ENCODE data around the gene EYA3. TPM values are rescaled to one million over a fixed set of nuclear protein-coding genes. Genes with fewer than 3 reads are reported as not detected.

EYA3 gene
- total and polyA plus RNA-seq, 7 donors: 3.6 to 15.3 (median 13.1) TPM

- DNase-seq: no peak
- intact Hi-C loops (cut with DNase I): no loop called here
- peak overlapping the region; percentile 69 for H3K27ac ChIP-seq
- H3K9me3 ChIP-seq: no peaks in the 10 kb centered on the region
- H3K36me3 ChIP-seq (ENCODE audit: insufficient read depth in 1 of 2, low read depth in 1 of 2): no peaks in the 10 kb centered on the region
- H3K4me3 ChIP-seq: no peak overlapping the region
- WGBS, 3 donors: 29 to 39% (median 32%) methylated on average over 4 of the region's 4 CpGs
- no peaks in the 10 kb centered on the region for H3K4me1 ChIP-seq
- TF ChIP-seq, protein P1, sequence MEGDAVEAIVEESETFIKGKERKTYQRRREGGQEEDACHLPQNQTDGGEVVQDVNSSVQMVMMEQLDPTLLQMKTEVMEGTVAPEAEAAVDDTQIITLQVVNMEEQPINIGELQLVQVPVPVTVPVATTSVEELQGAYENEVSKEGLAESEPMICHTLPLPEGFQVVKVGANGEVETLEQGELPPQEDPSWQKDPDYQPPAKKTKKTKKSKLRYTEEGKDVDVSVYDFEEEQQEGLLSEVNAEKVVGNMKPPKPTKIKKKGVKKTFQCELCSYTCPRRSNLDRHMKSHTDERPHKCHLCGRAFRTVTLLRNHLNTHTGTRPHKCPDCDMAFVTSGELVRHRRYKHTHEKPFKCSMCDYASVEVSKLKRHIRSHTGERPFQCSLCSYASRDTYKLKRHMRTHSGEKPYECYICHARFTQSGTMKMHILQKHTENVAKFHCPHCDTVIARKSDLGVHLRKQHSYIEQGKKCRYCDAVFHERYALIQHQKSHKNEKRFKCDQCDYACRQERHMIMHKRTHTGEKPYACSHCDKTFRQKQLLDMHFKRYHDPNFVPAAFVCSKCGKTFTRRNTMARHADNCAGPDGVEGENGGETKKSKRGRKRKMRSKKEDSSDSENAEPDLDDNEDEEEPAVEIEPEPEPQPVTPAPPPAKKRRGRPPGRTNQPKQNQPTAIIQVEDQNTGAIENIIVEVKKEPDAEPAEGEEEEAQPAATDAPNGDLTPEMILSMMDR (IDR thresholded peaks at IDR 0.05): no peak
- H3K27me3 ChIP-seq (ENCODE audit: insufficient read depth in 3 of 3, low read length in 2 of 3): no peaks in the 10 kb centered on the region
- peak; percentile 92 to 96 (median 94) for ATAC-seq
Observed at GRCh38 chr1:28123461-28123961, 35.1 kb upstream of the EYA3 start.

DNA sequence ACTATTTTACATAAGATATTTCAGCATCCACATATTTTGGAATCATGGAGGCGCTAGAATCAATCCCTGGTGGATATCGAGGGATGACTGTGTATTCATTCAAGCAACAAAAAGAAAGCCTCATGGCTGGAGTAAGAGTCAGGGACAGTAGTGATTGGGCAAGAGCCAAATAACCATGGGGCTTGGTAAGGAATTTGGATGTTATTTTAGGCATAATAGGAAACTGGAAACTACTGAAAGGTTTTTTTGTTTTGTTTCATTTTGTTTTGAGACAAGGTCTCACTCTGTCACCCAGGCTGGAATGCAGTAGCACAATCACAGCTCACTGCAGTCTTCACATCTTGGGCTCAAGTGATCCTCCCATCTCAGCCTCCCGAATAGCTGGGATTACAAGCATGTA, 33.8 kb upstream of the EYA3 start:
- Histone ChIP-seq H3K27ac (no peak overlapping the region), H3K4me1 (no peaks in the 10 kb centered on the region), H3K36me3 (ENCODE audit: insufficient read depth in 1 of 2, low read depth in 1 of 2) (no peaks in the 10 kb centered on the region), H3K4me3 (no peak overlapping the region), H3K27me3 (ENCODE audit: insufficient read depth in 3 of 3, low read length in 2 of 3) (no peaks in the 10 kb centered on the region), H3K9me3 (no peaks in the 10 kb centered on the region)
- TF ChIP-seq, protein P1 (IDR thresholded peaks at IDR 0.05): no peak
- DNase-seq (no peak), ATAC-seq (no peak)
- 78 to 85% (median 80%) methylated on average over 3 of the region's 3 CpGs for WGBS, 3 donors
- intact Hi-C loops (cut with DNase I): no loop called here

DNA sequence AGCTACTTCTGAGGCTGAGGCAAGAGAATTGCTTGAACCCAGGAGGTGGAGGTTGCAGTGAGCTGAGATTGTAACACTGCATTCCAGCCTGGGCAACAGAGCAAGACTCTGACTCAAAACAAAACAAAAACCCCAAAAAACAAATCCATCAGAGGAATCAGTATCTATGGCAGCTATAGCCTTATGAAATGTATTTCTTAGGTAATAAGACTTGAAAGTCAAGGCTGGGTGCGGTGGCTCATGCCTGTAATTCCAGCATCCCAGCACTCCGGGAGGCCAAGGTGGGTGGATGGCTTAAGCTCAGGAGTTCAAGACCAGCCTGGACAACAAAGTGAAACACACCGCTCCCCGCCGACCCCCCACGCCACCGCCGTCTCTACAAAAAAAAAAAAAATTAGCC, 31.1 kb upstream of the EYA3 start:
- Histone ChIP-seq H3K27ac (no peak overlapping the region), H3K4me3 (no peak overlapping the region), H3K36me3 (ENCODE audit: insufficient read depth in 1 of 2, low read depth in 1 of 2) (no peaks in the 10 kb centered on the region), H3K9me3 (no peaks in the 10 kb centered on the region), H3K4me1 (no peaks in the 10 kb centered on the region), H3K27me3 (ENCODE audit: insufficient read depth in 3 of 3, low read length in 2 of 3) (no peaks in the 10 kb centered on the region)
- ATAC-seq (no peak), DNase-seq (no peak)
- TF ChIP-seq, protein P1 (IDR thresholded peaks at IDR 0.05): no peak
- 91 to 92% (median 92%) methylated on average over 8 of the region's 8 CpGs for WGBS, 3 donors
- intact Hi-C loops (cut with DNase I): no loop called here

DNA sequence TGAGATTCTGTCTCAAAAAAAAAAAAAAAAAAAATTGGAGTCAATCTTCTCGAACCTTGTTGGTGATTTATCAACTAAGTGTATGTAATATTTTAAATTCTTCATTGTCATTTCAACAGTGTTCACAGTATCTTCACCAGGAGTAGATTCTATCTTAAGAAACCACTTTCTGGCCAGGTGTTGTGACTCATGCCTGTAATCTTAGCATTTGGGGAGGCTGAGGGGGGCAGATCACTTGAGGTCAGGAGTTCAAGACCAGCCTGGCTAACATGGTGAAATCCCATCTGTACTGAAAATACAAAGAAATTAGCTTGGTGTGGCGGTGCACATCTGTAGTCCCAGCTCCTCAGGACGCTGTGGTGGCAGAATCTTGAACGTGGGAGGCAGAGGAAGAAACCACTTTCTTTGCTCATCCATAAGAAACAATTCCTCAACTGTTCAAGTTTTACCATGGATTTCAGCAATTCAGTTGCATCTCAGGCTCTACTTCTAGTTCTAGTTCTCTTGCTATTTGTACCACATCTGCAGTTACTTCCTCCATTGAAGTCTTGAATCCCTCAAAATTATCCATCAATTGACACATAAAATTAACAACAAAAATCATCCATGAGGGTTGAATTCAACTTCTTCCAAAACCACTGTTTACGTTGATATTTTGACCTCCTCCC, 30.4 kb upstream of the EYA3 start:
- TF ChIP-seq, protein P1 (IDR thresholded peaks at IDR 0.05): no peak
- Histone ChIP-seq H3K36me3 (ENCODE audit: insufficient read depth in 1 of 2, low read depth in 1 of 2) (no peaks in the 10 kb centered on the region), H3K27ac (no peak overlapping the region), H3K4me3 (no peak overlapping the region), H3K9me3 (no peaks in the 10 kb centered on the region), H3K4me1 (no peaks in the 10 kb centered on the region), H3K27me3 (ENCODE audit: insufficient read depth in 3 of 3, low read length in 2 of 3) (no peaks in the 10 kb centered on the region)
- 77 to 83% (median 79%) methylated on average over 5 of the region's 5 CpGs for WGBS, 3 donors
- no peak for DNase-seq
- intact Hi-C loops (cut with DNase I): no loop called here
- no peak for ATAC-seq

GRCh38 chr1:28115267-28115666, 26.9 kb upstream of the EYA3 start:
- H3K27ac ChIP-seq: no peak overlapping the region
- H3K36me3 ChIP-seq (ENCODE audit: insufficient read depth in 1 of 2, low read depth in 1 of 2): no peaks in the 10 kb centered on the region
- DNase-seq: no peak
- H3K27me3 ChIP-seq (ENCODE audit: insufficient read depth in 3 of 3, low read length in 2 of 3): no peaks in the 10 kb centered on the region
- no peaks in the 10 kb centered on the region for H3K4me1 ChIP-seq
- H3K4me3 ChIP-seq: no peak overlapping the region
- ATAC-seq: no peak
- H3K9me3 ChIP-seq: no peaks in the 10 kb centered on the region
- 54 to 63% (median 60%) methylated on average over 4 of the region's 4 CpGs for WGBS, 3 donors
- TF ChIP-seq, protein P1 (IDR thresholded peaks at IDR 0.05): no peak
- intact Hi-C loops (cut with DNase I): no loop called here

Data from psoas muscle (tissue), 8 donors.